Measurements from ENCODE around the gene DAPP1. TPM values are rescaled to one million over a fixed set of nuclear protein-coding genes. Genes with fewer than 3 reads are reported as not detected.
A peak's percentile ranks its signal among the peaks of the same experiment; 100 is the strongest.

DAPP1 gene
- polyA plus RNA-seq, 3 donors: 63.1 to 125 (median 87.2) TPM

DNA sequence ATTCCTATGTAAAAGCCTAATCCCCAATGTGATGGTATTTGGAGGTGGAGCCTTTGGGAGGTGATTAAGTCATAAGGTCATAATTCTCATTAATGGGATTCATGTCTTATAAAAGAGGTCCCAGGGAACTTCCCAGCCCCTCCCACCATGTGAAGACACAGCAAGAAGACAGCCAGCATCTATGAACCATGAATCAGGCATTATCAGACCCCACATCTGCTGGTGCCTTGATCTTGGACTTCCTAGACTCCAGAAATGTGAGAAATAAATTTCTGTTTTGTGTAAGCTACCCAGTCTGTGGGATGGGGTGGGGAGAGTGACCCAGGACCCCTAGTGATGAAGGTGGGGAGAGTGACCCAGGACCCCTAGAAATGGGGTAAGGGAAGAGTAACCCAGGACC, 6.1 kb upstream of the DAPP1 start:
- Histone ChIP-seq H2AFZ (ENCODE audit: insufficient read depth, low read depth, low read length, poor library complexity, severe bottlenecking) (no peak overlapping the region), H4K20me1 (ENCODE audit: insufficient read depth, low read length) (no peaks in the 10 kb centered on the region), H3K79me2 (ENCODE audit: insufficient read depth, low read length) (peaks cover 5% of the 10 kb centered on the region), H3K27ac (ENCODE audit: low read depth in 1 of 2, low read length in 2 of 2) (no peak overlapping the region), H3K4me1 (ENCODE audit: control insufficient read depth in 1 of 2, insufficient read depth in 2 of 2, low read length in 2 of 2) (peaks cover 13 to 15% of the 10 kb centered on the region in 2 donors), H3K4me2 (replicated peaks; ENCODE audit: extremely low read depth, low read length, poor library complexity, severe bottlenecking) (no peak overlapping the region), H3K9me3 (replicated peaks in 1 of 2; ENCODE audit: control insufficient read depth in 1 of 2, insufficient read depth in 1 of 2, low read length in 2 of 2) (no peaks in the 10 kb centered on the region), H3K36me3 (replicated peaks in 1 of 2; ENCODE audit: control insufficient read depth in 1 of 2, insufficient read depth in 2 of 2, low read length in 2 of 2) (no peaks in the 10 kb centered on the region), H3K27me3 (ENCODE audit: control insufficient read depth in 2 of 2, insufficient read depth in 2 of 2, low read length in 2 of 2) (no peaks in the 10 kb centered on the region), H3K4me3 (replicated peaks in 1 of 3; ENCODE audit: low read depth in 2 of 3, low read length in 3 of 3) (no peak overlapping the region), H3K9ac (ENCODE audit: insufficient read depth, low read length, poor library complexity, severe bottlenecking) (no peak overlapping the region)
- peak overlapping the region in 1 of 7 donors; percentile 41 for H3K27ac Mint-ChIP-seq
- H3K27me3 Mint-ChIP-seq (ENCODE audit: low read depth in 3 of 3): peaks cover 0 to 3% (median 1%) of the 10 kb centered on the region in 3 donors
- H3K9me3 Mint-ChIP-seq: no peaks in the 10 kb centered on the region
- no peak for DNase-seq
- TF ChIP-seq, protein P1, sequence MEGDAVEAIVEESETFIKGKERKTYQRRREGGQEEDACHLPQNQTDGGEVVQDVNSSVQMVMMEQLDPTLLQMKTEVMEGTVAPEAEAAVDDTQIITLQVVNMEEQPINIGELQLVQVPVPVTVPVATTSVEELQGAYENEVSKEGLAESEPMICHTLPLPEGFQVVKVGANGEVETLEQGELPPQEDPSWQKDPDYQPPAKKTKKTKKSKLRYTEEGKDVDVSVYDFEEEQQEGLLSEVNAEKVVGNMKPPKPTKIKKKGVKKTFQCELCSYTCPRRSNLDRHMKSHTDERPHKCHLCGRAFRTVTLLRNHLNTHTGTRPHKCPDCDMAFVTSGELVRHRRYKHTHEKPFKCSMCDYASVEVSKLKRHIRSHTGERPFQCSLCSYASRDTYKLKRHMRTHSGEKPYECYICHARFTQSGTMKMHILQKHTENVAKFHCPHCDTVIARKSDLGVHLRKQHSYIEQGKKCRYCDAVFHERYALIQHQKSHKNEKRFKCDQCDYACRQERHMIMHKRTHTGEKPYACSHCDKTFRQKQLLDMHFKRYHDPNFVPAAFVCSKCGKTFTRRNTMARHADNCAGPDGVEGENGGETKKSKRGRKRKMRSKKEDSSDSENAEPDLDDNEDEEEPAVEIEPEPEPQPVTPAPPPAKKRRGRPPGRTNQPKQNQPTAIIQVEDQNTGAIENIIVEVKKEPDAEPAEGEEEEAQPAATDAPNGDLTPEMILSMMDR (IDR thresholded peaks at IDR 0.05): no peak
- intact Hi-C loops (cut with micrococcal nuclease): loop anchor here in 1 of 2 donors (10.0 kb wide), 1 partner anchor 74 kb away; no protein-coding TSS in a partner anchor
- no peak overlapping the region for H3K4me3 Mint-ChIP-seq
- no peaks in the 10 kb centered on the region for H3K36me3 Mint-ChIP-seq
- H3K4me1 Mint-ChIP-seq: peaks cover 19% of the 10 kb centered on the region

DNA sequence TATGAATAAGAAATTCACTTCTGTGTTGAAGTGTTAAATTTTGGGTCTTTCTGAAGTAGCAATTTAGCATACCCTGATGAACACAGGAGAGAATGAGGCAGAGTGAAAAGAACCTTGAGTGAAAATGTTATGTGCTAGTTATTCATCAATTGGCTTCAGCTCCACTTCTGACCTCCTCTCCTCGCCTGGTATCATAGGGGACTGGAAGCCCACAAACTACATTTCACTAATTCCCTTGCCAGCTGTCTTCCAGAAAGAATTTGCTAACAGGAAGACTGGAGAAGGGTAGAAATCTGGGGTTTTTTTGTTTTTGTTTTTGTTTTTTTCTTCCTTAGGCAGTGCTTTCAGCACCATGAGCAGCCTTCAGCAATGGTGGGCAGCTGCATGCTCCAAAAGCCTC, 5.5 kb upstream of the DAPP1 start:
- Histone ChIP-seq H3K4me1 (ENCODE audit: control insufficient read depth in 1 of 2, insufficient read depth in 2 of 2, low read length in 2 of 2) (peaks cover 19 to 21% of the 10 kb centered on the region in 2 donors), H3K79me2 (ENCODE audit: insufficient read depth, low read length) (peaks cover 11% of the 10 kb centered on the region), H3K36me3 (replicated peaks in 1 of 2; ENCODE audit: control insufficient read depth in 1 of 2, insufficient read depth in 2 of 2, low read length in 2 of 2) (no peaks in the 10 kb centered on the region), H2AFZ (ENCODE audit: insufficient read depth, low read depth, low read length, poor library complexity, severe bottlenecking) (no peak overlapping the region), H3K27ac (ENCODE audit: low read depth in 1 of 2, low read length in 2 of 2) (no peak overlapping the region), H3K9me3 (replicated peaks in 1 of 2; ENCODE audit: control insufficient read depth in 1 of 2, insufficient read depth in 1 of 2, low read length in 2 of 2) (no peaks in the 10 kb centered on the region), H3K9ac (ENCODE audit: insufficient read depth, low read length, poor library complexity, severe bottlenecking) (no peak overlapping the region), H3K4me2 (replicated peaks; ENCODE audit: extremely low read depth, low read length, poor library complexity, severe bottlenecking) (no peak overlapping the region), H3K4me3 (replicated peaks in 1 of 3; ENCODE audit: low read depth in 2 of 3, low read length in 3 of 3) (no peak overlapping the region), H3K27me3 (ENCODE audit: control insufficient read depth in 2 of 2, insufficient read depth in 2 of 2, low read length in 2 of 2) (no peaks in the 10 kb centered on the region), H4K20me1 (ENCODE audit: insufficient read depth, low read length) (no peaks in the 10 kb centered on the region)
- peaks cover 25% of the 10 kb centered on the region for H3K4me1 Mint-ChIP-seq
- H3K27ac Mint-ChIP-seq: no peak overlapping the region
- peaks cover 0 to 3% (median 1%) of the 10 kb centered on the region in 3 donors for H3K27me3 Mint-ChIP-seq (ENCODE audit: low read depth in 3 of 3)
- H3K4me3 Mint-ChIP-seq: no peak overlapping the region
- TF ChIP-seq, protein P1 (IDR thresholded peaks at IDR 0.05): no peak
- no peaks in the 10 kb centered on the region for H3K9me3 Mint-ChIP-seq
- intact Hi-C loops (cut with micrococcal nuclease): loop anchor here in 1 of 2 donors (10.0 kb wide), 1 partner anchor 74 kb away; no protein-coding TSS in a partner anchor
- H3K36me3 Mint-ChIP-seq: no peaks in the 10 kb centered on the region
- no CpG with 5 or more reads among the region's 1 CpG for WGBS (ENCODE audit: insufficient coverage)
- DNase-seq: no peak
